GM21717 (cell line): ENCODE measurements around the gene FUT8.
"Not testable (repeated sequence)": the region's sequence is repeated elsewhere in the genome, so short reads cannot be mapped to it uniquely, and the experiment has no call there.

Source experiments
- ATAC-seq: cut with Tn5 transposase; IDR thresholded peaks from one replicate; pipeline ENCODE4 v1.9.1; 2021; ENCODE audit warnings: mild to moderate bottlenecking, moderate library complexity; ENCODE audit not compliant: unreplicated experiment

FUT8 gene

GRCh38 chr14:65414961-65415589, 2.5 kb downstream of the FUT8 start:
- ATAC-seq, result no peak

- ATAC-seq, result no peak
Measured at GRCh38 chr14:65415613-65416012, 3.1 kb downstream of the FUT8 start.

- no peak for ATAC-seq
Measured at GRCh38 chr14:65419593-65420252, 7.2 kb downstream of the FUT8 start.

- ATAC-seq, result no peak
Measured at GRCh38 chr14:65421201-65421981, 8.9 kb downstream of the FUT8 start.

GRCh38 chr14:65422088-65422834, 9.7 kb downstream of the FUT8 start:
- no peak for ATAC-seq

- no peak for ATAC-seq
Measured at GRCh38 chr14:65423982-65424381, 11.5 kb downstream of the FUT8 start.

- no peak for ATAC-seq
Measured at GRCh38 chr14:65424531-65424930, 12.0 kb downstream of the FUT8 start.

GRCh38 chr14:65425885-65426284, 13.4 kb downstream of the FUT8 start:
- ATAC-seq, result no peak

- not testable (repeated sequence) for ATAC-seq
Measured at GRCh38 chr14:65426902-65427301, 14.4 kb downstream of the FUT8 start.

GRCh38 chr14:65428691-65429090, 16.2 kb downstream of the FUT8 start:
- no peak for ATAC-seq

GRCh38 chr14:65429757-65430156, 17.2 kb downstream of the FUT8 start:
- ATAC-seq, result no peak

- no peak for ATAC-seq
Measured at GRCh38 chr14:65431245-65431644, 18.7 kb downstream of the FUT8 start.

GRCh38 chr14:65431951-65432350, 19.4 kb downstream of the FUT8 start:
- no peak for ATAC-seq

- no peak for ATAC-seq
Measured at GRCh38 chr14:65432361-65432948, 19.9 kb downstream of the FUT8 start.

- ATAC-seq, result no peak
Measured at GRCh38 chr14:65433157-65433556, 20.6 kb downstream of the FUT8 start.

- no peak for ATAC-seq
Measured at GRCh38 chr14:65433646-65434045, 21.1 kb downstream of the FUT8 start.

GRCh38 chr14:65434216-65434850, 21.8 kb downstream of the FUT8 start:
- no peak for ATAC-seq

- ATAC-seq, result no peak
Measured at GRCh38 chr14:65438266-65438933, 25.9 kb downstream of the FUT8 start.

GRCh38 chr14:65439117-65439516, 26.6 kb downstream of the FUT8 start:
- no peak for ATAC-seq

GRCh38 chr14:65440230-65440629, 27.7 kb downstream of the FUT8 start:
- no peak for ATAC-seq
